Activated CD8-positive, alpha-beta memory T cell treated with anti-CD3 and anti-CD28 coated beads for 24 hours (primary cell): ENCODE results near the gene DGKB.

ENCODE experiments used
- DNase-seq: peaks from one replicate; pipeline ENCODE4 v3.0.0-alpha.2; 2020

The DGKB gene

GRCh38 chr7:14858866-14859265 is 43.7 kb downstream of the DGKB start:
- no peak for DNase-seq

GRCh38 chr7:14858410-14858809 is 44.1 kb downstream of the DGKB start:
- no peak for DNase-seq

GRCh38 chr7:14855033-14855794 is 47.3 kb downstream of the DGKB start:
- no peak for DNase-seq

GRCh38 chr7:14854471-14854870 is 48.1 kb downstream of the DGKB start:
- no peak for DNase-seq

- no peak for DNase-seq
Measured at GRCh38 chr7:14851610-14852009, 50.9 kb downstream of the DGKB start.

GRCh38 chr7:14850039-14850438 is 52.5 kb downstream of the DGKB start:
- DNase-seq = no peak

- no peak for DNase-seq
Measured at GRCh38 chr7:14846405-14846804, 56.1 kb downstream of the DGKB start.

- no peak for DNase-seq
Measured at GRCh38 chr7:14843755-14844154, 58.8 kb downstream of the DGKB start.

GRCh38 chr7:14842523-14842922 is 60.0 kb downstream of the DGKB start:
- DNase-seq = no peak

GRCh38 chr7:14841869-14842268 is 60.7 kb downstream of the DGKB start:
- DNase-seq = no peak

- DNase-seq = no peak
Measured at GRCh38 chr7:14841086-14841485, 61.5 kb downstream of the DGKB start.

GRCh38 chr7:14839307-14839706 is 63.2 kb downstream of the DGKB start:
- DNase-seq = no peak

GRCh38 chr7:14837216-14837615 is 65.3 kb downstream of the DGKB start:
- no peak for DNase-seq

GRCh38 chr7:14836571-14837189 is 65.9 kb downstream of the DGKB start:
- no peak for DNase-seq

- DNase-seq = no peak
Measured at GRCh38 chr7:14836006-14836405, 66.5 kb downstream of the DGKB start.

- DNase-seq = no peak
Measured at GRCh38 chr7:14835384-14835783, 67.2 kb downstream of the DGKB start.

GRCh38 chr7:14834883-14835282 is 67.7 kb downstream of the DGKB start:
- no peak for DNase-seq

- DNase-seq = no peak
Measured at GRCh38 chr7:14834456-14834855, 68.1 kb downstream of the DGKB start.

GRCh38 chr7:14833707-14834106 is 68.8 kb downstream of the DGKB start:
- no peak for DNase-seq

GRCh38 chr7:14828053-14828452 is 74.5 kb downstream of the DGKB start:
- no peak for DNase-seq

GRCh38 chr7:14826426-14826825 is 76.1 kb downstream of the DGKB start:
- DNase-seq = no peak

- DNase-seq = no peak
Measured at GRCh38 chr7:14825912-14826311, 76.6 kb downstream of the DGKB start.

- no peak for DNase-seq
Measured at GRCh38 chr7:14822481-14822854, 80.1 kb downstream of the DGKB start.

- DNase-seq = no peak
Measured at GRCh38 chr7:14821757-14822480, 80.6 kb downstream of the DGKB start.
